GM12892 (cell line): ENCODE data around the gene CHST3.

ENCODE experiments used
- POLR2A ChIP-seq: IDR thresholded peaks from 2 replicates; pipeline ENCODE4 v1.6.1; 2011; ENCODE audit warnings: low read depth, low read length, control low read depth
- POLR2AphosphoS5 ChIP-seq: IDR thresholded peaks from 2 replicates; pipeline ENCODE4 v1.6.1; 2011; ENCODE audit warnings: low read depth, low read length, control low read depth
- TAF1 ChIP-seq: IDR thresholded peaks from 2 replicates; pipeline ENCODE4 v1.6.1; 2011; ENCODE audit warnings: low read depth, mild to moderate bottlenecking, control low read depth, low read length, borderline replicate concordance

DNA sequence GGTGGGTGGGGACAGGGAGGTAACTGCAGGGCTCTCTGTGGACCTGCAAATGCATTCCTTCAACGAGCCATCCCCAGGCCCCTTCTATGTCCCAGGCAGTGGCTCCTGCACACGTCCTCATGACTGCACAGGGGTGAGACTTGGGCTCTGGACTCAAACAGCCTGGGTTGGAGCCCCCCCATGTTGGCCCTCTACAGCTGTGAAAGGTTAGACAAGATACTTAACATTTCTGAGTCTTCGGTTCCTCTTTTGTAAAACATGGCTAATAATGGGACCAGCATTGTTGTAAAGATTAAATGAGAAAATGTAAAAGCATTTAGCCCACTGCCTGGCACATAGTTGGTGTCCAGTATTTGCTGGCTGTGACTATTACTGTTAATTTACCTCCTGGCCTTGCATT, 41.8 kb downstream of the CHST3 start:
- no peak for TF ChIP-seq POLR2AphosphoS5
- no peak for TF ChIP-seq POLR2A
- no peak for TF ChIP-seq TAF1
